Activated CD4-positive, alpha-beta T cell treated with anti-CD3 and anti-CD28 coated beads, Interleukin-2, amount 50 U/mL, for 24 hours (primary cell): ENCODE measurements around the gene RENBP.
A peak's percentile ranks its signal among the peaks of the same experiment; 100 is the strongest.

Source experiments
- DNase-seq, 2 donors: peaks; one replicate each; pipeline ENCODE4 v3.0.0-alpha.2; 2020; ENCODE audit warnings: low read depth in 1 of 2, low spot score in 1 of 2

RENBP gene

GRCh38 chrX:153971124-153971449, 26.6 kb upstream of the RENBP start:
- peak; percentile 53 to 77 for DNase-seq

- DNase-seq: no peak
Observed at GRCh38 chrX:153970357-153971123, 26.1 kb upstream of the RENBP start.

DNA sequence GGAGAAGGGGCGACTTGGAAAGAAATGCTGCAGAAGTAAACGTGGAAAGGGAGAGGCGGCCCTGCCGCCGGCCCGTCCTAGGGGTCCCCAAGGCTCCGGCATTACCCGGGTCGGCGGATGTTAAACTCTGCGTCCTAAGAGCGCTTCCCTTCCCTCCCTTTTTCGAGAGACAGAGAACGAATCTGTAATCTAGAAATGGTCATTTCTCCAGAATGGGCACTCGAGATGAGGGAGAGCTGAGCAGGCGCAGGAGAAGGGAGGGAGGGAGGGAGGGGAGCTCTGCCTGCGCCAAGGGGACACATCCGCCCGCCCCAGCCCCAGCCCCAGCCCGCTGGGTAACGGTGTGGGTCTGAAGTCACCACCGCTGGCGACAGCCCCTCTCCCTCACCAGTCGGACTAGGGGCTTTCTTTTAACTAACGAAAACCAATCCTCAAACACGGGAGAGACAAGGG, 25.5 kb upstream of the RENBP start:
- DNase-seq: no peak

DNA sequence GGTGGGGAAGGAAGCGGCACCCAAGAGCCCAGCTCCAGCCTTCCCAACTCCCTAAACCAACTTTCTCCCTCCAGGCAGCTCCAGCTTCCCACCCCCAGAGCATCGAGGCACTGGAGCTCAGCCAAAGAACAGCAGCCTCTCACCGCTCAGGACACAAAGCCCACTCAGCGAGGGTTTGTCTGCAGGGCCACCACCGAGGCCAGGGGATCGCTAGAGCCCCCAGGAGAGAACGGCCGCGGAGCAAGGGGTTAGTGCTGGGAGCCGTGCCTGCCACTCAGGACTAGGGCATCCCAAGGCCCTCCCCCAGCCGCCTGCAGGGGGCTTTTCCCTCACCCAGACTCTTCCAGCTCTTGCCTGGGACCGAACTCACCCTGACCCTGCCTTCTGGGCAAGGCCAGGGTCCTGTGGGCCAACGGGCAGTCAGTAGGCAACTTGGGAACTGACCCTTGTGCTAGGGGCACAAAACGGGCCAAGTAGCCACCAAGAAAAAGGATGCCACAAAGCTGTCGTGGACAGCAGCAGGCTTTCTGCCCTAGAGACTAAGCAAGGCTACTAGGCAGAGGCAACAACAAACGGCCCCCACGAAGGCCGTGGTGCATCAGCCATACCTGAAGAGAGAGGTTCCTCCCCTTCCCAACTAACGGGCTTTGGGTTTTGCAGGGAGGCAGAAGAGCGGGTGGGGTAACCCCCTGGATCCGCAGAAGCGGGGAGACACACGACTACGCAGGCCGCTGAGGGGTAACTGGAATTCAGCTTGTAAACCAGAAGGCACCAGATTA, 24.9 kb upstream of the RENBP start:
- no peak for DNase-seq

- DNase-seq: no peak
Observed at GRCh38 chrX:153968754-153969124, 24.3 kb upstream of the RENBP start.

GRCh38 chrX:153968255-153968654, 23.8 kb upstream of the RENBP start:
- DNase-seq: no peak

DNA sequence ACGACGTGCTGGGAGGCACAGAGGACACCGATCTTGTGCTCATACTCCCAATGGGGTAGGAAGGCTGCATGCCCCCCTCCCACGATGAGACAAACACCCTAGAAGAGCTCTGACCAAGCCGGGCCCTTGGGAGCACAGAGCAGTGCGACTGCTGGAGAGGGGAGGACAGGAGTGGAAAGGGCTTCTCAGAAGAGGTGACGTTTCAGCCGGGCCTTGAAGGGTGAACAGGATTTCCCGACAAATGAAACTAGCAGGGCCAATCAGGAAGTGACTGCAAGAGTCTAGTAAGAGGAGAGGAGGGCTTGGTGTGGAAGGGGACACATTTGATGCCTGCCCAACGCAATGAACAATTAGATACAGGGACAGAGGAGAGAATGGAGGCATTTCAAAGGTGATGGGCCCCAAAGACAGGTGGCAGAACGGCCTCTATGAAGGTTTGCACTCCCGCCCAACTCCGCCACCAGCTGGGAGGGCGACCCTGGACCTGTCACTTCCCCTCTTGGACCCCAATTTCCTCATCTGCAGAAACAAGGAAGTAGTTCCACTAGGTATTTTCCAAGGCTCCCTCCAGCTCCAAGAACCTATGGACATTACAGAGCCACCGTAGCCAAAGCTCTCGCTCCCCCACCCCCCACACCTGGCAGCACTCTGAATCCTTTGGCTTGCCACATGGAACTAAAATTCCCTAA, 23.2 kb upstream of the RENBP start:
- no peak for DNase-seq

DNA sequence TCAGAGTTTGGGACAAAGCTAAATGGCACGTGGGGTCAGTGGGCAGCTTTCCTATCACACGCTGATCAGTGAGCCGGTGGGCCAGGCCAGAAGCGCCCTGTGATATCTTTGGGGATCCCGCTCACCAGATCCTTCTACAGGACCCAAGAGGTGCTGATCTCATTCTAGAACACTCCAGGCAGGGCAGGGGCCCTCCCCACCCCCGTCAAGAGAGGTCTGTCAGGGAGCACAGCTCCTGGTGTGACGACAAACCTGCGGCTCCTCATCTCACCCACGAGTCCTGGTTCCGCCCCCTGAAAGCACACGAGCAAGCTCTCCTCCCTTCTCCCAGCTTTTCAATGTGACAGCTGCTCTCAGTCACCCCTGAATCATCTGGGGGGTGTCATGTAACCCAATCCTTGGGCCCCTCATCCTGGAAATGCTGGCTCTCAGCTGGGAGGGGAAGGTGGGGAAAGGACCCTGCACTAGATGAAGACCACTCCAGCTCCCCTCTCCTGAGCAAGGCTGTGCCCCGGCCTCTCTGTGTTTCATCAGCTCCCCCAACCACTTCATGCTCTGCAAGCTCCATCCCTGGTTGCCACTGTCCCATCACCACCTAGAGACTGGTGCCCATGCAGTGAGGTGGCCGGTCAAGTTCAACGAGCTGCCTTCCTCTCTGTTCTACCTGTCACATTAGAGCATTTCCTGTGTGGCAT, 22.5 kb upstream of the RENBP start:
- no peak for DNase-seq

GRCh38 chrX:153966283-153966688, 21.8 kb upstream of the RENBP start:
- no peak for DNase-seq

- DNase-seq: no peak
Observed at GRCh38 chrX:153965406-153965805, 21.0 kb upstream of the RENBP start.

DNA sequence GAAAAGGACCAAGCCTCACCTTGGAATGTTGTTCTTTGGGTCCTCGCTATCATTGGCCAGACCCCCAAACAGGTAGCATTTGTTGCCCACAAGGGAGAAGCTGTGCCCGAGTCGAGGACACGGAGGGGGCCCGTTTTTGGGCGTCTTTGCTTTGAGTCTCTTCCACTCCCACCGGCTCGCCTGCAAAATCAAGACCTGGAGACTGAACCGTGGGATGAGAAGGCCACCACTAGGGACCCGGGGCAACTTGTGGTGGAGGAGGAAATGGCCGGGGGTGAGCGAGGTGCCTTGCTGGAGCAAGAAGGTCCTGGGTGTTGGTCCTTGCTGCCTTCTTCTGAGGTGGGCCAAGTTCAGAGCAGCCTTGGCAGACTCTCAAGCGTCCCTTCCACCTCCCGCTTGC, 19.7 kb upstream of the RENBP start:
- DNase-seq: no peak

DNA sequence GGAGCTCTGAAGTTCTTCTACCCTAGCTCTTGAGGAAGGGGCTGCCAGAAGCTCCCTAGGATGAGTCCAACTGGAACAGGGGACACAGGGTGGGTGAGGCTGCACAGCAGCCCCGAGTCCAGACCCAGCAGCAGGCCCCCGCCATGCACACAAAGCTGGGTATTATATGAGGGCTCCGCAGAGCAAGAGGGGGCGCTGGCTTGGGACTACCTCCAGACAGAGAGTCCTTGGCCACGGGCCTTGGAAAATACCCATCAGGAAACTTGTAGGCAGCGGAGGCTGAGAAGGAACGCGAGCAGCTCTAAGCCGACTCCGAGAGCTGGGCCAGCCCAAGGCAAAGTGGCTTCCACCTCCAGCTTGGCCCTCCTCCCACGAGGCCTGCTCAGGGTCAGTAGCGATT, 19.1 kb upstream of the RENBP start:
- DNase-seq: no peak

GRCh38 chrX:153961292-153961691, 16.8 kb upstream of the RENBP start:
- DNase-seq: no peak

GRCh38 chrX:153960786-153961185, 16.3 kb upstream of the RENBP start:
- no peak for DNase-seq

DNA sequence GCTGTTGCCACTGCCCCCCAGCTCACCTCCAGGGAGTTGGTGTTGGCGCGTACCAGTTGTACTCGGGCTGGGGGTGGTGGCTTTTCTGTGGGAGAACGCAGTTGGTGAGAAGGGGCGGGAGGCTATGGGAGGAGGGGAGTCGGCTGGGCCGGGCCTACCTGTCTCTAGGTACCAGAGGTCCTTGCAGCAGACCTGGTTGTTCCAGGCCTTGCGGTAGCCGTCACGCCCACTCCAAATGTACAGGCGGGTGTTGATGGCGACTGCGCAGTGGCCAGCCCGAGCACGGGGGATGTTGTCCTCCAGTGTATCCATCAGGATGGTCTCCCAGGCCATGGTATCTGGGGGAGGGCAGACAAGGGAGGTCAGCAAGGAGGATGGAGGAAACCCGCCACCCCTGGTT, 15.6 kb upstream of the RENBP start:
- no peak for DNase-seq

DNA sequence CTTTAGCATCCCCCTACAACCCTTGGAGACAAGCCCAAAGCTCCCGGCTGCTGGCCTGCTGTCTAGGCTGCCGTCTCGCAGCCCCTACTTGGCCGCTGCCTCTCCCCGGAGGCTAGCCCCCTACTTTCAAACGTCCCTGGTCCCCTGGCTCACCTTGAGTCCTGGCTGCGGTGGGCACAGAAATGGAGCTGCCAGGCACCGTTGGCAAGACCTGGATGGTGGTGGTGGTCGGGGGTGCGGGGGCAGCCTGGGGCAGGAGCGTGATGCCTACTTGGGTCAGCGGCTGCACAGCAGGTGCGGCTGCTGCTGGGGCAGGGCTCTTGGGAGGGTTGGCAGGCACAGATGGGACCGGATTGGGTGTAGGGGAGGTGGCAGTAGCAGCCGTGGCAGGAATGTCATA, 15.2 kb upstream of the RENBP start:
- DNase-seq: no peak

DNA sequence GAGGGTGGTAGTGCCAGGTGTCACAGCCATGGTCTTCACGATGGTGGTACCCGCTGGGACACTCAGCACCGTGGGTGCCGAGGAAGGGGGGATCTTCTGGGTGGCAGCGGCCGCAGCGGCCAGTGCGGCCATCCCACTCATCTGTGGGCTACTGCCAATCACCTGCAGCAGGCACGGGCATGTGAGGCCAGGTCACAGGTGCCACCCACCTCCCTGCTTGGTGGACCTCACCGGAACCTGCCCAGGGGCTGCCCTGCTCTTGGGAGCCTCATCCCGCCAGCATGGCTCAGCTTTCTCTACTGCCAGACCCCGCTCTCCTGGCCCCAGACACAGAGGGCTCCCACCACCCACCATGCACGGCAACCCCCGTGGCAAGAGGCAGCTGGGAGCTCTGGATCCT, 14.2 kb upstream of the RENBP start:
- no peak for DNase-seq

DNA sequence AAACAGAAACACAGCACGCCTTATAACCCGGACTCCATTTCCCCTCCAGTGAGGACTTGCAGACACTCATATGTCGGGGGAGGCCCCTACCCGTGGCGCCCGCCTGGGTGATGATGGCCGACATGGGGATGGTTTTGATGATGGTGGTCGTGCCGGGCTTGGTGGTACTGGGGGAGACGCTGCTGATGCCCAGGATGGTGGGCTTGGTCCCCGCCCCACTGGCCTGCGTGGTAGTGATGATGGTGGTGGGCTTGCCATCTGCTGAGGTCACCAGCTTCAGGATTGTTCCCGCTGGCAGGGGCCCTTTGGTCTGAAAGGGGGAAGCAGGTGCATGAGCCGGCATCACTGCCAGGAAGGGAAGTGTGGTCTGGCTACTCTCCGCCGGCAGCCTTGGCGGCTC, 12.8 kb upstream of the RENBP start:
- no peak for DNase-seq

DNA sequence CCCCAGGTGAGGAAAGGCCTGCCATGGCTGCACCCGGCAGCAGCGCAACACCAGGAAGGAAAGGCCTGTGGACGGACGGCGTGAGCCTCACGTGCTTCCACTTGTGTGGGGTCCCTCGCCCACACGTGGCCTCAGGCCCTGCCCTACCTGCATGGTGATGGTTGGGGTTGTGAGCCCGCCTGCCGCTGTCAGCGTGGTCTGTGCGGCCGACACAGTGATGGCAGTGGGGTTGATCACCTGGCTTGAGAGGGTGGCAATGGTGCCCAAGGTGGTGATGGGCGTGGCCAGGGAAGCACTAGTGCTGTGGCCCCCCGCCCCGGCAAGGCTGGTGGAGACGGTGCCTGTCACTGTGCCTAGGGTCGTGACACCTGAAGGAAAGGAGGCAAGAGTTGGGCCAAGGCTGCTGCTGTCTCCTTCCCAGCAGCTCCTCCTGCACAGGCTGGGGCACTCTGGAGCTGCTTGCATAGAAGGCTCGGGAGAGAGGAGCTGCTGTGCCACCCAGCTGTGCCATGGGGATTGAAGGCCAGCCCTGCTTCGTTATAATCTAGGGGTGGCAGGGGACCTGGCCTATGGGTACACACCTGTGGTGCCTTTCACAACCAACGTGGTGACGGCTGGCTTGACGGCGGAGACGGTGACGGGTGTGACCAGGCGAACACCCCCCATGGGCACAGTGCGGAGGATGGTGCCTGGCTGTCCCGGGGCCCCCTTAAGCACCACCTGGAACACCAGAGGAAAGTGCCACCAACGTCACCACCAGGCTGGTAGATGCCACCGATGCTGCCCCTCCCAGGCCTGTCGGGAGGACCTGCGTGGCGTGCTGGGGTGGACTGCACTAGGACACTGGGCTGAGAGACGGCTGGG, 11.8 kb upstream of the RENBP start:
- no peak for DNase-seq

- DNase-seq: no peak
Observed at GRCh38 chrX:153955228-153955732, 10.8 kb upstream of the RENBP start.
